PC-3 (cell line): Measurements from ENCODE around the gene EVA1B.

Experiments
- CTCF ChIP-seq: fragments of 300-600 bp; sonication (generic); conservative IDR thresholded peaks from 2 replicates; pipeline ENCODE4 v1.5.1; 2017; ENCODE audit warnings: antibody characterized with exemption, low read depth, mild to moderate bottlenecking, low read length
- EZH2 ChIP-seq: fragments of 300-600 bp; sonication (generic); IDR thresholded peaks from one replicate; pipeline ENCODE4 v1.6.1; 2017; ENCODE audit warnings: antibody characterized with exemption, mild to moderate bottlenecking, low read length; ENCODE audit not compliant: unreplicated experiment
- EZH2phosphoT487 ChIP-seq: fragments of 300-600 bp; sonication (generic); IDR thresholded peaks from 2 replicates; pipeline ENCODE4 v1.6.1; 2018; ENCODE audit warnings: mild to moderate bottlenecking, antibody characterized with exemption, low read length, borderline replicate concordance

DNA sequence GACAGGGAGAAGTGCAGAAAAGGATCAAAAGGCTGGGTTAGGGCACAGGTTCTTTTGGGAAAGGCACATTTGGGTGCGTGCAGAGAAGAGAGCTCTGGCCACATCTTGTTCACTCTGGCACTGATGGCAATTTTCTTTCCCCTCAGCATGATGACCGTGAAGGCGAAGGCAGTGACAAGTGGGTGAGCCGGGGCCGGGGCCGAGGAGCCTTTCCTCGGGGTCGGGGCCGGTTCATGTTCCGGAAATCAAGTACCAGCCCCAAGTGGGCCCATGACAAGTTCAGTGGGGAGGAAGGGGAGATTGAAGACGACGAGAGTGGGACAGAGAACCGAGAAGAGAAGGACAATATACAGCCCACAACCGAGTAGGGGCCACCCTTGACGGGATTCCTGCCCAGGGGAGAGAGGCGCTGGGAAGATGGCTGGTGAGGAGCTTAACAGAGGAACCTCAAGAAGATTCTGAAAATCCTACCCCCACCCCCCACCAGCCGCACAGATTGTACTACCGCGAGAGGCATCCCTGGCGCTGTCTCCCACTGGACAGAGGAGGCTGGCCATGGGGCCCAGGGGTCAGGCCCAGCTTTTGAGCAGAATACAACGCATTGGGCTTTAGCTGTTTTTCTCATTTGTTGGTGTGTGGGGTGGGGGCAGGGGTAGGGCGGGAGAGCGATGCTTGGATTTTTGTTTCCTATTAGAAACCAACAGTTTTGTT, 19.6 kb downstream of the EVA1B start:
- TF ChIP-seq EZH2 (no peak), CTCF (no peak), EZH2phosphoT487 (no peak)
